GM21825 (cell line): ENCODE results near the gene OR13C3.
"Not testable (repeated sequence)": the region's sequence is repeated elsewhere in the genome, so short reads cannot be mapped to it uniquely, and the experiment has no call there.

Source experiments
- ATAC-seq: cut with Tn5 transposase; IDR thresholded peaks from one replicate; pipeline ENCODE4 v1.9.1; 2021; ENCODE audit warnings: mild to moderate bottlenecking, moderate library complexity; ENCODE audit not compliant: unreplicated experiment

The OR13C3 gene

GRCh38 chr9:104536756-104537155 is at the start of gene OR13C3:
Gene OR13C3, minus strand, starts transcription at chr9:104536856. Its CDS starts 133 bp downstream, at chr9:104536723.
- no peak for ATAC-seq

- no peak for ATAC-seq
Observed at GRCh38 chr9:104580562-104580961, 43.9 kb upstream of the OR13C3 start.

- ATAC-seq: no peak
Observed at GRCh38 chr9:104577263-104577662, 40.6 kb upstream of the OR13C3 start.

DNA sequence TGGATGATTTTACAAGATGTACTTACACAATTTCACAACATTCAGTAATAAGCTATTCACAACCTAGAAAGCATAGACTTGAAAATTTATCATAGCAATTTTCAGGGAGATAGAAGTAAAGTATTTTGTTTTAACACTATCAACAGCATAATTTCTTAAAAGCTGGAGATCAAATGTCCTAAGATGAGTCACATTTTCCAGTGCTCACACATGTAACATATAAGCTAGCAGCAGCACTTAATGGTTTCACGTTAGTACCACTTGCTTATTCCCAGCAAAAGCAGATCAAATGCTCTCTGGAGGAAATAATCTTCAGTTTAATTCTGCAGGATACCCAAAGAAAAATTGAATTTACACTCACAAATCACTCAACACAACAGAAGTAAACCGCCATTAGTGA is 38.8 kb upstream of the OR13C3 start:
- ATAC-seq: no peak

DNA sequence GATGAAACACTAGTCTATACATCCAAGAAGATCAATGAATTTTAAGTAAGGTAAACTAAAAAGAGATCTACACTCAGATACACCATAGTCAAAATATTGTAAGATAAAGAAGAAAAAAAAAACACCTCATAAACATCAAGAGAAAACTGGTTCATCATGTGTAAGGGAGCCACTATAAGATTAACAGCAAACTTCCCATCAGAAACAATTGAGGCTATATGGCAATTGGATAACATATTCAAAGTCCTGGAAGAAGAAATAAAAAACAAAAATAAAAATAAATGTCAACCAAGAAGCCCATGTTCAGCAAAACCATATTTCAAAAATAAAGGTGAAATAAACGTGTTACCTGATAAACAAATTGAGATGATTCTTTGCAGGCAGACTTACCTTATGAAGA is 36.0 kb upstream of the OR13C3 start:
- ATAC-seq: no peak

DNA sequence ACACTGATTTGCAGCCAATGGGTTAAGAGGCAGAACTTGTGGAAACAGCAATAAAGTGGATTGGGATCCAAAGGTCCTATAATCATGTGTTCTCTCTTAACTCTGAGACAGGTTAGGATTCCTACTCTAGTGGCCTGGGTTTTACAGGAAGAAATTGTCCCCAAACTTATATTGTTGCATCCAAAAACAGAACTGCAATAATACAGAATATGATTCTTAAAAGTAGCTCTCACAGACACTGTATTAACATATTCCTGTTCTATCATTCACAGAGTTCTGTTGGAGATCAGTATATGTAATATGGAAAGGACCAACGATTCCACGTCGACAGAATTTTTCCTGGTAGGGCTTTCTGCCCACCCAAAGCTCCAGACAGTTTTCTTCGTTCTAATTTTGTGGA is 32.2 kb upstream of the OR13C3 start, which contains the start of gene OR13C8:
Gene OR13C8, plus strand, starts transcription at position 301 of the 400 bp plus-strand sequence. Its CDS starts 0 bp downstream, at position 301.
- no peak for ATAC-seq

DNA sequence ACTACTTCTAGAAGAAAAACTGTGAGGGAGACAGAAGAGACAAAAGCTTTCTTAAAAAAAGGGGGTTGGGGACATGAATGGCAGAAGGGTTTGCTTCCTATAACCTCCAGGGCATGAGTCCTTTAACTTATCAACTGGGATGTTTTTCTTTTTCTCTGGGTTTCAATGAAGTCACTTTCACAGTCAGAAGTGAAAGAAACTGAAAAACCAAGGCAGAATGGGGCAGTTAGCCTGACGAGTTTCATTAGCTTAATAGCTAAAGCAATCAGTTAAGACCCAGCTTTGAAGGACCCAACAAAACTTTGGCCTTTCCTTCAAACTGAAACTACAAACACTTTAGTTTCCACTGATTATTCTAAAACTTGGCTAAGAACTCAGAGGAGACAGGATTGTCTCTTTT is 27.7 kb upstream of the OR13C3 start:
- ATAC-seq: no peak

GRCh38 chr9:104556830-104557634 is 20.4 kb upstream of the OR13C3 start:
- no peak for ATAC-seq

GRCh38 chr9:104555521-104555920 is 18.9 kb upstream of the OR13C3 start:
- no peak for ATAC-seq

DNA sequence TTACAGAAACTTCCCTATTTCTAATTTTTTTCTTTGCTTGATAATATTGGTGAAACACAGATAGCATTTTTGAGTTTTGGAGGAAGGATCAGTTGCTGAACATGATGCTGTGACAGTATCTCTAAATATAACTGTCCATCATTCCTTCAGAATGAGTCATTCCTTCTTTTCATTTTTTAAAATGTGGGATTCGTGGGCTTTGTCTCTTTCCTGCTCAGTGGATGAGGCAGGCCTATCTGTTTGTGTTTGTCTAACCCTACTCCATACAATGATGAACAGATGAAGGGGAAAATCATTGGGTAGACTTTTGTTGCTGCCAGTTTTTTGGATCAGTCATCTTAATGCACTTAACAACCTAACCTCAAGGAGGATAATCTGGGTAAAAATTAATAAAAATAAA is 16.6 kb upstream of the OR13C3 start:
- ATAC-seq: no peak

GRCh38 chr9:104544644-104545043 is 8.0 kb upstream of the OR13C3 start:
- ATAC-seq: no peak

DNA sequence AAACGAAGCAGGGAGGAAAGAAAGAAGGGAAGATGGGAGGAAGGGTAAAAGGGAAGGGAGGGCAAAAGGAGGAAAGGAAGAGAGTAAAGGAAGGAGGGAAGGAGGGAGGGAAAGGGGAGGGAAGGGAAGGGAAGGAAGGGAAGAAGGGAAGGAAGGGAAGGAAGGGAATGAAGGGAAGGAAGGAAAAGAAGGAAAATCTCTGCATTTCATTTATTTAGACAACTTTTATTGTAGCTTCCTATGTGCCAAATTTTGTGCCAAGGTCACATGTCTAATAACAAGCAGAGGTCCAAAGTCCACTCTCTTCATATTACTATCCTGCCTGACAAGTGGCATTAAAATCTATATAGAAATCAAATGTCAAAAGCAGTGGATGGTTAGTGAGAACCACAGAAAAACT is 2.6 kb upstream of the OR13C3 start:
- ATAC-seq: no peak

DNA sequence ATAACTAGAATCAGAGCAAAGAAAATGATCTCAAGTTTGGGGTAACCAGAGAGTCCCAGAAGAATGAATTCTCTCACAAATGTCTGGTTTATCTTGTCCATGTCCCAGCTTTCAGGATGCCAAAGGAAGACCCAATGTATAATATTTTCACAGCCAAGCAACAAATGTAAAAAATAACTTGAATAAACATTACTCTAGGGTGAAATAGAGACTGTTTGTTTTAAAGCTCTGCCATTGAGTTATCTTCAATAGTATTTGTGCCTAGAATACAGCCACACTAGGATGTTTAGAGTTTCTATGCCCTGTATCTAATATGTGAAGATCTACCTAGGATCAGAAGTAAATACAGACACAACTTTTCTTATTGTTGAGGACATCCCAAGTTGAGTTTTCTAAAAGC is 9.5 kb downstream of the OR13C3 start, which contains the start of gene OR13C4:
Gene OR13C4, minus strand, starts transcription at position 101 of the 400 bp plus-strand sequence. Its CDS starts 0 bp downstream, at position 101.
- ATAC-seq: no peak

GRCh38 chr9:104520241-104520640 is 16.4 kb downstream of the OR13C3 start:
- not testable (repeated sequence) for ATAC-seq

DNA sequence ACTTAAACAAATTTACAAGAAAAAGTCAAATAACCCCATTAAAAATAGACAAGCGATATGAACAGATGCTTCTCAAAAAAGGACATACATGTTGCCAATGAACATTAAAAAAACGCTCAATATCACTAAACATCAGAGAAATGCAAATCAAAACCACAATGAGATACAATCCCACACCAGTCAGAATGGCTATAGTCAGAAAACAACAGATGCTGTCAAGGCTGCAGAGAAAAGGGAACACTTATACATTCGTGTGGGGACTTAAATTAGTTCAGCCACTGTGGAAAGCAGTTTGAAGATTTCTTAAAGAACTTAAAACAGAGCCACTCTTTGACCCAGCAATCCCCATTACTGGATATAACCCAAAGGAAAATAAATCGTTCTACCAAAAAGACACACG is 21.8 kb downstream of the OR13C3 start:
- no peak for ATAC-seq

DNA sequence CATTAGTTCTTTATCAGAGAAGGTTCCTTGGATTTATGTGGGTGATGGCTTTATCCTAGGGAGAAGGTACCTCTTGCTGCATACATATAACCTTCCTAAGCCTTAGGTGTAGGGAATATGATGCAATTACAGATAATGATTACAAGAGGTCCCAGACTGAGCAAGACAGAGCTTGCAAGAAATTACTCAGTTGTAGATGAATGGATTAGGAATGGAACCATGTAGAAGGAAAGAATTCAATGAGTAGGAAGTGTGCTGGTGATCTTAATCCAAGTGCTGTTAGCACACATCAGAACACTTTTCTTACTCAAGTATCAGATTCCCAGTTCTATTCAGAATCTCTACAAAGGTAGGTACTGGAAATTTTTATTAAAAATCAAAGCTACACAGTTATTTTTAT is 30.1 kb downstream of the OR13C3 start:
- ATAC-seq: no peak

DNA sequence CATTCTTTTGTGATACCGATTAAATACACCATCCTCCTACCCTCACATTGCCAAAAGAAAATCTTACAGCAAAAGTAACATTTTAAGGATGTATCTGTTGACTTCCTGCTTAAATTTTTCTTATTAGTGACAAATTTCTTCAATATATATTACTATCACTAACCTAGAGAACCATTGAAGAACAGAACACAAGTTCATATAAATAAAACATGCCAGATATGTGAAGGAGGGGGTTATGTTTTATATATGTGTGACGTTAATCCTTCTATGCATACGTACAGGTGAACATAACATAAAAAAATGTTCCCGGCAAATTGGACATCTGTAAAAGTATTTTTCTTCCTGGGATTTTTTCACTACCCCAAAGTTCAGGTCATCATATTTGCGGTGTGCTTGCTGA is 32.7 kb downstream of the OR13C3 start, which contains the start of gene OR13F1:
Gene OR13F1, plus strand, starts transcription at position 301 of the 400 bp plus-strand sequence. Its CDS starts 0 bp downstream, at position 301.
- no peak for ATAC-seq

DNA sequence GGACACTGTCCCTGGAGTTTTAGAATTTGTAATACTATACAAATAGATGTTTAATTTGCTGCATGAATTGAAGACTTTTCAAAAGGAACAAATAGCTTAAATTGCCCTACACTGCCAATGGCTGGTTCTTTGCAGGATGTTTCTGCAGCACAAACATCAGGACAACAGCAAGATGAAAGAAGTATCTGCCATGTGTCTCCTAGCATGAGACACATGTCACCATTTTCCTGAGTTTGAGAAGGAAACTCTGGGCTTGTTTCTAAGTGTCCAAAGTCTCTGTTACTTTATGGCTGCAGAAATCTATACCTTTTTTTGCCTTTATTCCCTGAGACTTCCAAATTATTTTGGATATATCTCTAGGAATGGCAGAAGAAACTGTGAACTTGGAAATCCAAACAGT is 33.2 kb downstream of the OR13C3 start:
- ATAC-seq: no peak

DNA sequence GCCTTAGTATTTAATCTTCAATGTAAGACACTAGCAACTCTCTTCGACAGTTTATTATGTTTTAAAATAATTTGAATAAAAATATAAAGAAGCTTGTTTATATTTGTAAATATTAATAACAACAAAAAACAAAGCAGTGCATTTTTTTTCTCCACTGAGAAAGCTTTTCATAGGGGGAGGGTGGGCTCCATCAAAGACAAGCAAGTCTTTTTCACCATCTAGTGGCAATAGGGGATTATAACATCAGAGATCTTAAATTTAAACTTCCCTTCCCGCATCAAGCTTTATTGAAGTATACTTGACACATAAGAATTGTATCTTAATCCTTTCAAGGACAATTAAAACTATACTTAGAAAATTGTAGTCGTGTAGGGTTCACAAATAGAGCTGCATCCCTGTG is 41.8 kb downstream of the OR13C3 start:
- no peak for ATAC-seq
